D721Med (cell line): ENCODE data around the gene TMEM258.

Experiments
- DNase-seq: peaks from one replicate; pipeline ENCODE4 v3.0.0; 2011; ENCODE audit warnings: low spot score; ENCODE audit not compliant: insufficient read length
- FAIRE-seq: peaks from 2 replicates; lab custom pipeline; 2011; peaks lifted over from hg19 to GRCh38; lab: Jason Lieb, UNC
- TF ChIP-seq, protein P1 (sequence below): IDR thresholded peaks from 2 replicates; pipeline ENCODE4 v1.5.1; 2012; ENCODE audit warnings: mild to moderate bottlenecking, control low read depth; ENCODE audit not compliant: insufficient read depth; ENCODE audit errors: missing control alignments

The TMEM258 gene

DNA sequence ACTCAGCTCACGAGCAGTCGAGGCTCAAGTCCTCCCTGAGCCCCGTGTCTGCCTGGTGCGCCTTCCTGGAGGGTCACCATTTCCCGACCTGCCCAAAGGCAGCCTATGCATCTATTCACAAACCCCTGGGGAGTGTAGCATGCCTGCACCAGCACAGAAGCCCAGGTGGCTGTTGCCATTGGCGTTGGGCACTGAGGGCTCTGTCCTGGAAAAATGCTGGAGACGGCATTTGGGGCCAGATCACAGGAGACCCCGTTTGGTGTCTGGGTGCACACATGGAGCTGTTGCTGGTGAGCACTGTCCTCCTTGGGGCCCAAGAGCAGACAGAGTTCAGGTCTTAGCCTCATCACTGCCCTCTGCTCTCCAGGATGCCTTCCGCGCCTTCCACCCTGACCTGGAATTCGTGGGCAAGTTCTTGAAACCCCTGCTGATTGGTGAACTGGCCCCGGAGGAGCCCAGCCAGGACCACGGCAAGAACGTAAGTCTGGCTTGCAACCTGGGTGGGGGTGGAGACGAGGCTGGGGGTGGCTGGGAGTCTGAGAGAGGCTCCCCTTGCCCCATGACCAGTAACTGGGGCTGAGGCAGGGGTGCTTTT is 45.1 kb upstream of the TMEM258 start:
- no peak for DNase-seq
- FAIRE-seq, result no peak
- TF ChIP-seq, protein P1, sequence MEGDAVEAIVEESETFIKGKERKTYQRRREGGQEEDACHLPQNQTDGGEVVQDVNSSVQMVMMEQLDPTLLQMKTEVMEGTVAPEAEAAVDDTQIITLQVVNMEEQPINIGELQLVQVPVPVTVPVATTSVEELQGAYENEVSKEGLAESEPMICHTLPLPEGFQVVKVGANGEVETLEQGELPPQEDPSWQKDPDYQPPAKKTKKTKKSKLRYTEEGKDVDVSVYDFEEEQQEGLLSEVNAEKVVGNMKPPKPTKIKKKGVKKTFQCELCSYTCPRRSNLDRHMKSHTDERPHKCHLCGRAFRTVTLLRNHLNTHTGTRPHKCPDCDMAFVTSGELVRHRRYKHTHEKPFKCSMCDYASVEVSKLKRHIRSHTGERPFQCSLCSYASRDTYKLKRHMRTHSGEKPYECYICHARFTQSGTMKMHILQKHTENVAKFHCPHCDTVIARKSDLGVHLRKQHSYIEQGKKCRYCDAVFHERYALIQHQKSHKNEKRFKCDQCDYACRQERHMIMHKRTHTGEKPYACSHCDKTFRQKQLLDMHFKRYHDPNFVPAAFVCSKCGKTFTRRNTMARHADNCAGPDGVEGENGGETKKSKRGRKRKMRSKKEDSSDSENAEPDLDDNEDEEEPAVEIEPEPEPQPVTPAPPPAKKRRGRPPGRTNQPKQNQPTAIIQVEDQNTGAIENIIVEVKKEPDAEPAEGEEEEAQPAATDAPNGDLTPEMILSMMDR, result no peak

DNA sequence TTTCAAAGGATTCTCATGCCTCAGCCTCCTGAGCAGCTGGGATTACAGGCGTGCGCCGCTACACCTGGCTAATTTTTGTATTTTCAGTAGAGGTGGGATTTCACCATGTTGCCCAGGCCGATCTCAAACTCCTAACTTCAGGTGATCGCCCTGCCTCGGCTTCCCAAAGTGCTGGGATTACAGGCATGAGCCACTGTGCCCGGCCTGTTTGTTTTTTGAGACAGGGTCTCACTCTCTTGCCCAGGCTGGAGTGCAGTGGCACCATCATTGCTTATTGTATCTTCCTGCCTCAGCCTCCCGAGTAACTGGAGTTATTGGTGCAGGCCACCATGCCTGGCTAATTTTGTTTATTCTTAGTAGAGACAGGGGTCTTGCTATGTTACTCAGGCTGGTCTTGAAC is 43.8 kb upstream of the TMEM258 start:
- DNase-seq (no peak), FAIRE-seq (no peak)
- TF ChIP-seq, protein P1, result no peak

GRCh38 chr11:61834278-61835048 is 42.1 kb upstream of the TMEM258 start:
- FAIRE-seq, result no peak
- TF ChIP-seq, protein P1, result no peak
- DNase-seq, result no peak

- FAIRE-seq, result no peak
- TF ChIP-seq, protein P1, result no peak
- no peak for DNase-seq
These were observed 41.5 kb upstream of the TMEM258 start for GRCh38 chr11:61833926-61834277.

GRCh38 chr11:61833471-61833870 is 41.1 kb upstream of the TMEM258 start:
- no peak for FAIRE-seq
- no peak for DNase-seq

DNA sequence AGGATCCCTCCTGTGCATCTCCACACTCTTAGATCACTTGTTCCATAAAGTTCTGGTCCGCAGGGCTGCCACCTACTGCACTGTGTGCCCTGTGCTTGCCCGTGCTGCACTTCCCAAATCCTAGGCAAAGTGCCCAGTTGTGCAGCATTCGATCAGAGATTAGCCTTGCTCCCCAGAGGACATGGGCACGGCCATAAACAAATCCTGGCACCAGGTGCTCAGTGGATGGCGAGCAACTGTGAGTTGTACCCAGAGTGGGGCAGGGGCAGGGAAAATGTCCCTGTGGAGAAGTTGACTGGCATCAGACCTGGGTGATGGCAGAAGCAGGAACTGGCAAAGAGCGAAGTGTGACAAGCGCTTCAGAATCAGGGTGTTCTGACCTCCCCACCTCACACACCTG is 40.4 kb upstream of the TMEM258 start:
- TF ChIP-seq, protein P1, result no peak
- DNase-seq (no peak), FAIRE-seq (no peak)

More at GRCh38 chr11:61833471-61833870, 41.1 kb upstream of the TMEM258 start:
- TF ChIP-seq, protein P1, result no peak

DNA sequence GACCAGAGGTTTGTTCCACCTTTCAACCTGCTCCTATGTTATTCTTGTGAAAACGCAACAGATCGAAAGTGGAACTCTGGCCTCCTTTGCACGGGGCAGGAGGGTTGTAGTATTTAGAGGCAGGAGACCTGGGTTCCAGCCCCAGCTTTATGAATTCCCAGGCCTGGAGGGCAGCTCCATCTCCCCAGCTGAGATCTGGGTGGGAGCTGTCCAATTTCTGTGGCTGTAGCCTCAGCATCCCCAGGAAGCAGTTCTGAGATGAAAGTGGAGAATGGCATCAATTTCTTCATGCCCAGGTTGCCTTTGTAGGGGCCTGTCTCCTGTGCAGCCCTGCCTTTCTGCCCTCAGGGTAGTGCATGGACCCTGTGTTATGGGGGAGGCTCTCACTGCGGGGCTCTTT is 39.8 kb upstream of the TMEM258 start:
- FAIRE-seq (no peak), DNase-seq (no peak)
- TF ChIP-seq, protein P1, result no peak
